ENCODE measurements around the gene SYNE3.

The SYNE3 gene

DNA sequence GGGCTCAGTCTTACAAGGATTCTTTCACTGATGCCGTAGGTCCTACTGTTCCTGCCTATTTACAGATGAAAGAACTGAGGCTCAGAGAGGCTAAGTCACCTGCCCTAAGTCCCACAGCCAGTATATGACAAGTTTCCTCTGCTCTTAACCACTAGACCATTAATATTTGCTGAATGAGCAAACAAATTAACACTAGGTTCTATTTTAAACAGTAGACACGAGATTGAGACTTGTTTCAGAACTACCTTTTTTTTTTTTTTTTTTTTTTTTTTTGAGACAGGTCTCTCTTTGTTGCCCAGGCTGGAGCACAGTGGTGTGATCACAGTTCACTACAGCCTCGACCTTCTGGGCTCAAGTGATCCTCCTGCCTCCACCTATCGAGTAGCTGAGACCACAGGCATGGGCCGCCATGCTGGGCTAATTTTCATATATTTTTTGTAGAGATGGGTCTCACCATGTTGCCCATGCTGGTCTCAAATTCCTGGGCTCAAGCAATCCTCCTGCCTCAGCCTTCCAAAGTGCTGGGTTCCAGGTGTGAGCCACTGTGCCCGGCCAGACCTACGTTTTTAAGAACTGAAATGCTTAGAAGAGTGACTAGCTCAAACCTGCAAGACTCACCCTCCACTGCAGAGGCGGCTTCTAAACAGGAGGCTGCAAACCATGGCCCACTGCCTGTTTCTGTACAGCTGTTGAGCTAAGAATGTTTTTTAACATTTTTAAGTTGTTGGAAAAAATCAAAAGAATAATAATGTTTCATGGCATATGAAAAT, 12.9 kb downstream of the SYNE3 start:
- DNase-seq = peak; percentile 40

DNA sequence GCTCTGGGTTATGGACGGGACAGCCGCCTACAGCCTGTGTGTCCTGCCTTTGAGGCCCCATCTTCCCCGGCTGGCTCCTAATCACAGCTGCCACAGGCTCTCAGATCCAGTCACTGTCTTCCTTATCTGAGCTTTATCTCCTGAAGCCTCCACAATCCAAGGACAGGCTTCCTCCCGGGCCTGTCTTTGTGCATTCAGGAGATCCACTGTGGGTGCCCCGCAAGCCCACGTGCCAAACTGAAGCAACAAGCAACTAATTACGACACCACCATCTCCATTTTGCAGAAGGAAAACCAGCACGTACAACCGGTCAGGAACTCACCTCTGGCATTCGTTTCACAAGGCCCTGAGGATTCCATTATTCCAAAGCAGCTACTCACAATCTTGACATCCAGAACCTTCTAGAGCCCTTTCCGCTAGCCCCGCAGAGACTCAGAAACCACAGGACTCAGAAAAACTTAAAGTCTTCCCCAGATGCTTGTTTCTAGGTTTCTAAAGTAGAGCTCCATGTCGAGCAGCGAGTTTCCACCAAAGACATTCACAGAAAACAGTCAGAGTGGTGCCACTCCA, 14.0 kb downstream of the SYNE3 start:
- DNase-seq = no peak

DNA sequence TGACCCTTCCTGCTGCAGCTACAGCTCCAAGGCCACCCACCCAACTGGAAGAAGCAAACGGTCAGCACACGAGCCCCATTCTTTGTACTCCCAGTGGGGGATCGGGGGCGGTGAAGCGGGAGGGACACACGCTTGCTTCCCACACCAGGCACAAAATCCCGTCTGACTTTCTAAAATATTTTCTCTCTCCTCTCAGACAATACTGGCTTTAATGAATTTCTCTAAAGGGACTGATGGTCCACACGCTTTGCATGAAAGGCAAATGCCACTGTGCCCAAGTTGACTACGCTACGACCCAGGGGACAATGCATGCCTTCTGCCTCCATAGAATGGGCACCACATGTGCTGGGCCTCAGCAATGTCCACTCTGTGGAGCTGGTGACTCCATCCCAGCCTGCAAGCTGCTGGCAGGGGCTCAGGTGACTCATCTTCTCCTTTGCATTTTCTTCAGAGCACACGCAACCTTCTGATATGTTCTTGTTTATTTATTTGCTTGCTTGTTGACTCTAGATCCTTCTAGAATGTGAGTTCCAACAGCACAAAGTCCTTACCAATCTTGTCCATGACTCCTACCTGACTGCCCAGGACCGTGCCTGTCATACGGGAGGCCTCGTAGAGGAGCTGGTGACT, 15.6 kb downstream of the SYNE3 start:
- DNase-seq = no peak

DNA sequence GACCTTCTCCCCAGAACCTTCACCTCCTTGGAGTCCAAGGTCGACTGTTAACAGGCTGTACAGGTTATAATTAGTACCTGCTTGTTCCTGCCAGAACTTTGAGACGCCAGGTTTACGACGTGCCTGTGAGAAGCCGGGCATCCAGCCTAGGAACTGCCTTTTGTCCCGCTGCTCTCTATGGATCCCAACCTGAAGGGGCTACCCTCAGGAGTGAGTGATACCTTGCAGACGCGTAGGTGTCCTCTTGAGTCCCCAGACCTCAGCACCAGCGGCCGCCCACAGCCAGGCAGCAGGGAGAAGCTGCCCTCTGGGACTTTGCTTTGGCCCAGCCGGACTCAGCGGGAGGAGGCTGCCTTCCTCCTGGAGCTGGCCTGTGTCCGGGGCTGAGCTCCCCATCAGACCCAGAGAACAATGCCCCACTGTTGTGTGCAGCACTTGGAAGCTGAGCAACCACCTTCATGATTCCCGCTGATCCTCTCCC, 16.2 kb downstream of the SYNE3 start:
- no peak for DNase-seq

DNA sequence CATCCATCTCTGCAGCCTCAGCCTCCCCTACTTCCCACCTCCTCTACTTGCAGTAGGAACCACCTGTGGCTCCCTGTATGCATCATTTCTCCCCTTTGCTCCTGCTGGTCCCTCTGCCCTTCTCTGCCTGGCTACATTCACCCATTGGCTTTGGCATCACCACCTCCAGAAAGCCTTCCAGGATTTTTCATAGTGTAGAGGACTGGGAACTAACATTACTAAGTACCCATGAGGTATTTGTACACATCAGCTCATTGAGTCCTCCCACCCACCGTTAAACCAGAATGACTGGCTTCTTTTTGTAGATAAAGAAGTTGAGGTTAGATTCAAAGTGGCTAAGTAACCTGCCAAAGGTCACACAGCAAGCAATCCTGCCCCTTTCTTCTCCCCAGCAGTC, 17.1 kb downstream of the SYNE3 start:
- no peak for DNase-seq

DNA sequence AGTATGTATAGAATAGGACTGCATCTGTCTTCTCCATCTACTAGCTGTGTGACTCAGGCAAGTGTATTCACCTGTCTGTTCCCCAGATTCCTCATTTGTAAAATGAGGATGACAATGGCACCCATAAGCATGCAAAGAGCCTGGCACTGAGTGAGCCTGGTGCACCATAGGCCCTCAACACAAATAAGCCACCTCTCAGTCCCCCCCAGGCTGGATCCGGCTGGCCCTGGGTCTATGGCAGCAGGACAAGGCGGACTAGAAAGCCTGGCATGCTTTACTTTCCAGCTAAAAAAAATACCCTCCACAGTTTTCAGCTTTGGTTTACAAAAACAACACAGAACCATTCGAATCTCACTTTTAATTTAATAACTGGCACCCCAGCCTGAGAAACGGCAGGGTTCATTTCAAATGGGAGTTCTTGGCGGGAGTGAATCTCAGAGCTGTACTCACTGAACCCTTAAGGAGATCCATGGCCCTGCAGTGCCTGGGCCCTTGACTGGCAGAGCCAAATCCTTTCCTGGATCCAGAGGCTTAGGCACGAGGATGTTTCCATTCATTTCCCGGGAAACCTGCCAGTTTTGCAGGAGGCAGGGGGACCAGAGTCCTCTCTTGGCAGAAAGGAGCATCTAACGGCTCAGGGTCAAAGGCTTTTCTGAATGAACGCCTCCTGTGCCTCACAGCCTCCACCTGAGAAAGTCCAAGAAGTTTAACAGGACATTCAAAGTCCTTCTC, 17.7 kb downstream of the SYNE3 start:
- DNase-seq = no peak

DNA sequence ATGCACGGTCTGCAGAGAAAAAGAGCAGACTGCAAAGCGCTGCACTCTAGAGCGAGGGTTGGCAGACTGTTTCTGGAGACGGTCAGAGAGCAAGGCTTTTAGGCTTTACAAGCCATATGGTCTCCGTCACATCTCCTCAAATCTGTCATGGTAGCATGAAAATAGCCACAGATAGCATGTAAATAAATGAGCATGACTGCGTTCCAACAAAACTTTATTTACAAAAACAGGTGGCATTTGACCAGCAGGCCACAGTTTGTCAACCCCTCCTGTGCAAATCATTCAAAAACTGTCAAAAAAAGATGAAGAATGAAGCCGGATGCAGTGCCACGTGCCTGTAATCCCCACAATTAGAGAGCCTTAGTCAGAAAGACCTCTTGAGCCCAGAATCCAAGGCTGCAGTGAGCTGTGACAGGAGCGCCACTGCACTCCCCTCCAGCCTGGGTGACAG, 18.9 kb downstream of the SYNE3 start:
- peak; percentile 53 for DNase-seq

DNA sequence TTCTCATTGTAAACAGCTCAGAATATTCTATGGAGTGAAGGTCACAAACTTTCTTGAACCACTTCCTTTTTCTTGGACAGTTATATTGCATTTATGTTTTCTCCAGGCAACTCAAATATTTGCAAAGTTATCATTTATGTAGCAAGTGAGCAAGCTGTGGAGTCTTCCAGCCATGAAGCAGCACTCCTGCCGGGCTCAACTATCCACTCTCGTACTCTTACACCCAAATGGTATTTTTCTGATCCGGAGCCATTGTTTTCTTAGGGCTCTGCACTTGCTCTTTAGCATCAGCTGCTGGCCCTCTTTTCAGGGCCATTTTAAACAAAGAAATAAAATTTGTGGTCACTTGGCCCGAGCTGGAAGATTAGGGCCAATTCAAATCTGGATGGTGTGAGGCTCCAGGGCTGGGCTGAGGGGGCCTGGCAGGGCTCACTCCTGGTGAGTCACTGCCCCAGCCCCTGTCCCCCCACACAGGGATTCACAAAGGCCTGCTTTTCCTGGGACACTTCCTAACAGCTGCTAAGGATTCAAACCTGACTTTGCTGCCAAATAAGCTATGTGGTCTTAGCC, 19.7 kb downstream of the SYNE3 start:
- DNase-seq = peak; percentile 22

DNA sequence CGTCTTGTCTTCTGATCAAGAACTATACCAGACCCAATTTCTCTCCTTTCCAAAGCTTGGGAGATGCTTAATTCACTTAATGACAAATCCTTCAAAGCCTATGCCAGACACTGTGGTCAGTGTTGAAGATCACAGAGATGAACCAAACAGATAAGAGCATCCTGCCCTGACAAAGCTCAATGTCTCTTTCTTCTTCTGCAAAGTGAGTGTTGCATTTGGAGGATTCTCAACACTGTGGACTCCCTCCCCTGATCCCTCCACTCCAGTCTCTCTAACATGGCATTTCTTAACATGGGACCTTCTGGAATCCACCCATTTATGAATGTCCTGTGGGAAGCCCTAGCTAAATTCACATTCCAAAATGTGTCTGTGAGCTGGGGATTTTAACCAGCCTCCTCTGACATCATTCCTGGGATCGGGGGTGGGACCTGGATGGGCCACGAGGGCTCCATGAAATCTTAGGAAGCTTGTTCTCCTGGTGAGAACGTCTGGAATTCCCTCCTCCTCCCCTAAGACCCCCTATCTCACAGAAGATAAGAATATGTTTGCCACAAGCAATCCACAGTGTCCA, 20.3 kb downstream of the SYNE3 start:
- no peak for DNase-seq

DNA sequence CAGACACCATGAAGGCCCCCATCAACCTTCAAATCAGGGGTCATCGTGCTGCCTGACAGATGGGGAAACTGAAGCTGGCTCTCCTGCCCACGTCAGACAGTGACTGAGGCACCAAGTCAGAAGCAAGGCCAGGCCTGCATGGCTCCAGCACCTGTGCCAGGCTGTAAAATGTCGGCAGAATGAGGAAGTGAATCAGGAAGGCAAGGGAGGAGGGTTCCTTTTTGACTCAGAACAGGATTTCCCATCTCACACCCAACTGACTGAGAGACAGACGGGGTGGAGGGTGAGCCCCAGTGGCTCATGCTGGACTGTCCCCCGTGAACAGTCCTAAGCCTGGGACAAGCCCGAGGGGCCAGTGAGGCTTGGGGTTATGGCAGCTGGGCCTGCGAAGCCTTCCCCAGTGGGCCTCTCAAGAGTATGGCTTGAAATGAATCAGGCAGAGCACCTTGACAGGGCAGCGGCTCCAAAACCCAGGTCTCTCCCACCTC, 20.9 kb downstream of the SYNE3 start:
- DNase-seq = peak; percentile 75

DNA sequence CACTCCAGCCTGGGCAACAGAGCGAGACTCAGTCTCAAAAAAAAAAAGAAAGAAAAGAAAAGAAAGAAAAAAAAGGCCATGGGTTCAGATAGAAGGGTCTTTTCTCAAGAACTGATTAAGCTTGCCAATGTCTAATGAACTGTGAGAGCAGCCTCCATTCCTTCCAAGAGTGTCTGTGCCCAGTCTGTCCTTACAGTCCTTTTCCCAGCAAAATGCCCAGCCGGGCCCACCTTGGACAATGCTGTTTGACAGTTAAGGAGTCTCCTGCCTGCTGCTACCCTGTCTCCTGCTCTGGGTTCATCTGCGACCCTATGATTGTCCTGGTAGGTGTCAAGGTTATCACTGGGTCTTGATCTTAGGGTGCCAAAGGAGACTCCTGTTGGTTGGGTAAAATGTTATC, 21.4 kb downstream of the SYNE3 start:
- DNase-seq = no peak

DNA sequence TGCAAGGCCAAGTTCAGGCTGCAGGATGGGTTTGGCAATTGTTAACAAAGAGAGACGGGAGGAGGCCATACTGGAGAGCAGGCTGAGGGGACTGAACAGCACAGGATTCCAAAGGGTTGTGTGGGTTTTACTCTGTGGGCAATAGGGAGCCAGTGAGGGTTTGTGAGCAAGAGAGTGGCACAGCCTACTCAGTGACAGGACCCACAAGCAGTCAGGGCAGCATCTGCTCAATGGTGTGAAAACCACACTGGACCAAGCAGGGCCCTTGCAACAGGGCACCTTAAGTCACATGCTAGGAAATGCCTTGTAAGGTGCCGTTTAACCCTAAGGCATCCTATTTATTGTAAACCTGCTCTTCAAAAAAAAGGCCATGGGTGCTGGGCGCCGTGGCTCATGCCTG, 22.0 kb downstream of the SYNE3 start:
- DNase-seq = peak; percentile 23

DNA sequence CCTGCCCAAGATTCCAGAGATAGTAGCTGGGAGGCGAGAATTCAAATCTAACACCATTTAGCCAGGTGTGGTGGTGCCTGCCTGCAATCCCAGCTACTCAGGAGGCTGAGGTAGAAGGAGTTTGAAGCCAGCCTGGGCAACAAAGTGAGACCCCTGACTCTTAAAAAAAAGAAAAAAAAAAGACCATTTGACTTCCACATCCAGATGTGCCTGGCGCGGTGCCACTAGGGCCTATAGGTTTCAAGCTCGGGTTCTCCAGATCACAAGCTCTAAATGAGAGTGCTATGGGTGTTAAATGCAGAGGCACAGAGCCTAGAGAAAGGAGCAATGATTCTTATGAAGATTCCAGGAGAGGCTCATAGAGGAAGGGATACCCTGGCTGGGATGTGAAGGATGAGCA, 22.5 kb downstream of the SYNE3 start:
- DNase-seq = peak; percentile 52

DNA sequence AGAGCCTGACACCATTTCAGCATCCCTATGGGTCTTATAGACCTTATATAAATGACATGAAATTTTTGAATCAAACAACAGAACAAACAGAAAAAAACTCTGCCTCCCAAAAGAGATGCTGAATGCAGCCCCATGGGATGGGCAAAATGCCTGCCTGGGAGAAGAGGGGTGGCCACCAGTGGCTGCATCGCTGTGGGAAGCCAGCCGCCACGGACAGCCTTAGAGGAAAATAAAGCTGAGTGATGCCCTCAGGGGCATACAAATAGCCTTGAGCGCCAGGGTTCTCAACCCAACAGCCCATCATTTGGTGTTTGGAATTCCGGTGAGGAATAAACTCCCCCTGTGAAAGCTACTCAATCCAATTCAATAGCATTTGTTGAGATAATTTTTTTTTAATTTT, 22.9 kb downstream of the SYNE3 start:
- no peak for DNase-seq

DNA sequence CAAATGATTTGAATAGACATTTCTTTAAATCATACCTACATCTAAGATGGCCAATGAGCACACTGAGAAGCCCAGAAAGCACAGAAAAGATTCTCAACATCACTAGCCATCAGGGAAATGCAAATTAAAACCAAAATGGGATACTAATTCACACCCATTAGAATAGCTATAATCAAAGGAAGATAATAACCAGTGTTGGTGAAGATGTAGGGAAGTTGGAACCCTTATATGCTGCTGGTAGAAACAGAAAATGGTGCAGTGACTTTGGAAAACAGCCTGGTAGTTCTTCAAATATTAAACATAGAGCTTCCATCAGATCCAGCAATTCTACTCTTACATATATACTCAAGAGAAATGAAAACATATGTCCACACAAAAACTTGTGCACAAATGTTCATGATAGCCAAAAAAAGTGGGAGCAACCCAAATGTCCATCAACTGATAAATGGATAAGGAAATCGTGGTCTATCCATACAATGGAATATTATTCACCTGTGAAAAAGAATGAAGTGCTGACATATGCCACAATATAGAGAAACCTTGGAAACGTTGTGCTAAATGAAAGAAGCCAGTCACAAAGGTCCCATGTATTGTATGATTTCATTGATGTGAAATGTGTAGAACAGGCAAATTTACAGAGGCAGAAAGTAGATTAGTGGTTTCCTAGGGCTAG, 24.4 kb downstream of the SYNE3 start:
- no peak for DNase-seq

DNA sequence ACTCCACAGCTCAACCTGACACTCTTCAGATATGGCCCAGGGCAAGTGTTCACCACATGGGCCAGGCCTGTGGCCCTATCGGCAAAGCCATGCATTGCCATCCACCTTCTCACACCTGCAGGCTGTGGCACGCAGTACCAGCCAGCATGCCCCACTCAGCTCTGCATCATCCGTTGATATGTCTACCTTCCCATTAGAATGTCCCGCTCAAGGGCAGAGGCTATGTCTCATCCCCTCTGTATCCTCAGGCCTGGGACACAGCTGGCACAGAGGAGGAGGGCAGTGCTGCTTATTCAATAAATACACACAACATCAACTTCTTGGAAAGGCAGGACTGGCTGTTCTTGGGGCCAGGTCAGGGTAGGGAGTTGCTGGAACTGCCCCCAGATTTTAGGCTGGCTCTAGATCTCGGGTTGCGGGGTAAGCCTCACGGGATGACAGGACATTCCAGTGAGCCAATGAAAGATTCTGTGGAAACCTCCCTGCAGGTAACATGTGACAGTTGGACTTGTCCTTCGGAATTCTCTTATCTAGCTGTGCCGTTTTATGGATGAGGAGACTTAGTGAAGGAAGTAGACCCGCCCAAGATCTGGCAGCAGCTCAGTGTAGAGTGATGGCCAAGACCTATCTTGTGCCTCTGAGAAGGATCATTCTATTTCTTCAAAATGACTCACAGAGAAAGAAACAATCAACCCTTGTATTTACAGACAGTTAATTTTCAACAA, 25.6 kb downstream of the SYNE3 start:
- DNase-seq = no peak

DNA sequence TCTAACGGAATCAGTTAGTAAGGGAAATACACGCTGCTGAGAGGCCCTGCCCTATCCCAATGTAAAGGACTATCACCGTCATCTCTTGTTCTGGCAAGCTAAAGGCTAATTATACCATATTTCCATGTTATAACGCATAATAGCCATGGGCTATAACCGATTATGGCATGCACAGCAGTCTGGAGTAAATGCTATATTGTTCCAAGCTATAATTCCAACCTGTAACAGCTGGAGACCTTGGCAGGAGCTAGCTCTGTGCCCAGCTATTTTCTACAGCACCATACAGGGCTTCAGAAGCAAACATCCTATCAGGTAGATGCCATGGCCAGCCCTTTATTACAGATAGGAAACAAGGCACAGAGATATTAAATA, 26.3 kb downstream of the SYNE3 start:
- DNase-seq = no peak

DNA sequence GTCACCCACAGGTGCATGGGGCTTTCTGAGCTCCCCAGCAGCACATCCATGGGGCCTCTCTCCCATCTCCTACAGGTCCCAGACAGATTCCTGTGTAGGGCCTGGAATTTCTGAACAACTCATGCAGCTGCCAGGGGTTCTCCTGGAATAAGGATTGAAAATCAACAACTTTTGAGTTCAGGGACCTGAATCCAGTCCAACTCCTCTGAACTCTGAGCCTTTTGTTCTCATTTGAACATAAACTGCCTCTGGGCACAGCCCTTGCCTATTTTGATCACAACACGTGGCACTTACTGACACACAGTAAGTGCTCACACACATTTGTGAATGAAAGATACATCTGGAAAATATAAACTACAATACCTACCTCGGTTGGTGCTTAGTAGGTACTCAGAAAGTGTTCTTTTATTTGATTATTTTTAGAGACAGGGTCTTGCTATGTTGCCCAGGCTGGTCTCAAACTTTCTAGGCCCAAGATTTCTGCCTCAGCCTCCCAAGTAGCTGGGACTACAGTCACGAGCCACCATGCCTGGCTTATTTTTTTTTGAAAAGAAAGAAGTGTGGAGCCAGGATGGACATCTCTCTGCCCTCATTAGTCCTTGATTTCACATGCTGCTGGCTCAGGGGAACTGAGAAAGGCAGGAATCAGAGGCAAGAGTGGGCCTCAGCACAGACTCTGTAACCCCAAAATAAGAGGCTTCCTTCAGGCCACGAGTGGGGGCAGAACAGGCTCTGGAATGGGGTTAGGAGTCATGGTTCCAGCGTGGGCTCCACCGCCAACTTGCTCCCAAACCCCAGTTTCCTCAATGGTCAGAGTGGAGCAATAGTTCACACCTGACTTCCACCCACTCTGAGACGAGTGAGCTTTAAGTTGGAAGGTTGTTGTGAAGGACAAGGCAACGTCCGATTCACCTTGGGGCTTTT, 27.0 kb downstream of the SYNE3 start:
- DNase-seq = no peak

DNA sequence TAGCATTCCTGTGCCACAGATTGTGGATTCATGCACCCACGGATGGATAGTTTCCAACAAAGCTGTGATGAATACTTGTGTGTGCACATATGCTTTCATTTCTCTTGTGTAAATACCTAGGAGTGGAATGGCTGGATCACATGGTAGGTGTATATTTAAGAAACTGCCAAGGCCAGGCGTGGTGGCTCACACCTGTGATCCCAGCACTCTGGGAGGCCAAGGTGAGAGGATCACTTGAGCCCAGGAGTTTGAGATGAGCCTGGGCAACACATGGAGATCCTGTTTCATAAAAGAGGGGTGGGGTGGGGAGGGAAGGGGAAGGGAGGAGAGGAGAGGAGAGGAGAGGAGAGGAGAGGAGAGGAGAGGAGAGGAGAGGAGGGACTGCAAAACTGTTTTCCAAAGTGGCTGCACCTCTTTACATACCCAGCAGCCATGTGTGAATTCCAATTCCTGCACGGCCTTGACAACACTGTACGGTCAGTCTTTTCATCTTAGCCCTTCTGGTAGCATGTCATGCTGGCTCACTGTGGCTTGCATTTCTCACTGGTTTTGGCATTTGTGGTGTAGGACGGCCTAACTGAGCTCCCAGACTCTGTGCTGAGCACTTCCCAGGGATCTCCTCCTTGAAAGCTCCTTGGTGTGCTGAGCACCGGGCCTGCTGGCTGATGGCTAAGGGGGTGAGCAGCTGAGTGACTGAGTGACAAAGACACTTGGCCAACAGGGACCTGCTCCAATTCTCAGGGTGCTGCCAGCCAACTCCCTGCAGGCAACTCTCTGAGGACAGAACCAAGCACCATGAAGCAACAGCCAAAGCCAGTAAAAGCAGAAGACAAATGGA, 27.9 kb downstream of the SYNE3 start:
- peak; percentile 20 for DNase-seq
